Cardiac muscle cell (in vitro differentiated cells and primary cell): Measurements from ENCODE around the gene CERS6. TPM values are rescaled to one million over a fixed set of nuclear protein-coding genes. Genes with fewer than 3 reads are reported as not detected.

Source experiments
- DNase-seq, 2 donors: peaks; one replicate each; pipeline versions ENCODE4 v3.0.0 to v3.0.0-alpha.2; 2010 to 2017; ENCODE audit warnings: low read depth in 1 of 2, low spot score in 1 of 2
- H3K27ac ChIP-seq: fragments of 200-600 bp; sonication (generic); 2 replicates; pipeline ENCODE4 v1.5.1; 2016
- H3K27me3 ChIP-seq: fragments of 200-600 bp; sonication (generic); 2 replicates; pipeline ENCODE4 v1.6.0; 2016; ENCODE audit warnings: control low read depth
- H3K36me3 ChIP-seq: fragments of 200-600 bp; sonication (generic); 2 replicates; pipeline ENCODE4 v1.5.1; 2016; ENCODE audit warnings: control low read depth
- H3K4me1 ChIP-seq: fragments of 200-600 bp; sonication (generic); 2 replicates; pipeline ENCODE4 v1.8.1; 2017; ENCODE audit warnings: low read depth, mild to moderate bottlenecking, mixed run types
- H3K4me3 ChIP-seq: fragments of 200-600 bp; sonication (generic); 2 replicates; pipeline ENCODE4 v1.5.1; 2016; ENCODE audit warnings: mild to moderate bottlenecking
- H3K9me3 ChIP-seq: fragments of 200-600 bp; sonication (generic); 2 replicates; pipeline ENCODE4 v1.5.1; 2017; ENCODE audit warnings: low read depth, mild to moderate bottlenecking, control low read depth
- polyA plus RNA-seq: library from polyadenylated mRNA; unstranded; fragments of >200 nt; fragmentation: Nextera tagmentation; extraction: Ambion mirVana; gene quantifications from 2 replicates; pipeline ENCODE4 v1.2.1, GENCODE V29; 2016
- total RNA-seq: library from RNA; depleted of rRNA; stranded (reverse); fragments of >200 nt; gene quantifications from 2 replicates; pipeline ENCODE4 v1.2.3, GENCODE V29; 2016
- TF ChIP-seq, protein P1 (sequence below): IDR thresholded peaks from 2 replicates; pipeline ENCODE4 v1.5.1; 2012; ENCODE audit warnings: low read depth, mild to moderate bottlenecking, low read length

The CERS6 gene
- total and polyA plus RNA-seq, 2 experiments from 2014 or later = 17.1 to 26.6 TPM

DNA sequence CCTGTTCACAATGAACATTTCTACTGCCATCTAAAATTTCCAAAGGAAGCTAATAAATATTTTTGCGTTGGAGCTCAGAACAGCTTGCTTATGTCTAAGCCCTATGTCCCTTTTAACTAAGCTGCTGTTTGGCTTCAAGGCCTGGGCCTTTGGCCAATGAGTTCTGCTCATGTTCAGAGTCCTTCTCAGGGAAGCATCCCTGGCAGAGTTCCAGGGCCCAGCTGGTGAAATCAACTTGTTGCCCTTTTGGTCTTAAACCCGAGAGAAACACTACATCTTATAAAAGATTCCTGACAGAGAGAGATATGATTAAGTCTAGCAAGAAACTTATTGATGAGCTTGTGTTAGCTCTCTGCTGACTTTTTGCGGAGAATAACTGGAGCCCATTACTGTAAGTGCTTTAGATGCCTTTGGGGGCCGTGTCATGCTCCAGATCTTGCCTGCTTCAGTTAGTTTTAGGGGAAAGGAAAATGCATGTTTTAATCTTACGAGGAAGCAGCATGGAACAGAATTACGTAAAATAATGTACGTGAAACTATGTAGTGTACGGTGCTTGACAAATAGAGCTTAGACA, 243.9 kb downstream of the CERS6 start:
- H3K9me3 ChIP-seq = no peaks in the 10 kb centered on the region
- H3K27me3 ChIP-seq = no peaks in the 10 kb centered on the region
- H3K4me1 ChIP-seq = no peaks in the 10 kb centered on the region
- TF ChIP-seq, protein P1, sequence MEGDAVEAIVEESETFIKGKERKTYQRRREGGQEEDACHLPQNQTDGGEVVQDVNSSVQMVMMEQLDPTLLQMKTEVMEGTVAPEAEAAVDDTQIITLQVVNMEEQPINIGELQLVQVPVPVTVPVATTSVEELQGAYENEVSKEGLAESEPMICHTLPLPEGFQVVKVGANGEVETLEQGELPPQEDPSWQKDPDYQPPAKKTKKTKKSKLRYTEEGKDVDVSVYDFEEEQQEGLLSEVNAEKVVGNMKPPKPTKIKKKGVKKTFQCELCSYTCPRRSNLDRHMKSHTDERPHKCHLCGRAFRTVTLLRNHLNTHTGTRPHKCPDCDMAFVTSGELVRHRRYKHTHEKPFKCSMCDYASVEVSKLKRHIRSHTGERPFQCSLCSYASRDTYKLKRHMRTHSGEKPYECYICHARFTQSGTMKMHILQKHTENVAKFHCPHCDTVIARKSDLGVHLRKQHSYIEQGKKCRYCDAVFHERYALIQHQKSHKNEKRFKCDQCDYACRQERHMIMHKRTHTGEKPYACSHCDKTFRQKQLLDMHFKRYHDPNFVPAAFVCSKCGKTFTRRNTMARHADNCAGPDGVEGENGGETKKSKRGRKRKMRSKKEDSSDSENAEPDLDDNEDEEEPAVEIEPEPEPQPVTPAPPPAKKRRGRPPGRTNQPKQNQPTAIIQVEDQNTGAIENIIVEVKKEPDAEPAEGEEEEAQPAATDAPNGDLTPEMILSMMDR = no peak
- DNase-seq = peak in 1 of 2 donors; percentile 92
- no peak overlapping the region for H3K4me3 ChIP-seq
- H3K36me3 ChIP-seq = no peaks in the 10 kb centered on the region
- H3K27ac ChIP-seq = no peak overlapping the region

DNA sequence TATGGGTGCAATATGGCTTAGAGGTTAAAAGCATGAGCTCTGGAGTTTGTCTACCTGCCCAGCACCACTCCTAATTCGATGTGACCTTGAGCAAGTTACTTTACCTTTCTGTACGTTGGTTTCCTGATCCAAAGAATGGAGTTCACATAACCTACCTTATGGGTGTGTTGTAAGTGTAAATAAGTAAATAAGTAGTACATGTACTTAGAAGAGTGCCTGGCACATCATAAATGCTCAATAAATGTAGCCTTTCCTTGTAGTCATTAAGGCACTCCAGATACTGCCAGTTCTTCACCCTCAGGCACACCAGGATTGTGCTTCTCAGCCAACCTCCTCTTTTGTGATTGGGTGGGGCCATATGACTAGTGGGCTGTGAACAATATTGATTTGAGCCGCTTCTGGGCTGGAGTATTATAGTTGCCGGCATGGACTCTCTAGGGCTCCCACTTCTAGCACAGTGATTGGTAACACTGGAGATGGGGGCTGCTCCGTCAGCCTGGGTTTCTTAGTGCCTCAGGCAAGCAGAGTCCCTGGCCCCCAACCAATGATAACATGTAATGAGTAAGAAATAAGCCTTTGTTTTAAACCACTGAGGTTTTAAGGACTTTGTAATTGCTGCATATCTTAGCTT, 244.7 kb downstream of the CERS6 start:
- H3K36me3 ChIP-seq = no peaks in the 10 kb centered on the region
- no peaks in the 10 kb centered on the region for H3K27me3 ChIP-seq
- DNase-seq = peak in 1 of 2 donors; percentile 51
- no peaks in the 10 kb centered on the region for H3K9me3 ChIP-seq
- H3K4me3 ChIP-seq = no peak overlapping the region
- TF ChIP-seq, protein P1 = no peak
- H3K4me1 ChIP-seq = no peaks in the 10 kb centered on the region
- no peak overlapping the region for H3K27ac ChIP-seq

DNA sequence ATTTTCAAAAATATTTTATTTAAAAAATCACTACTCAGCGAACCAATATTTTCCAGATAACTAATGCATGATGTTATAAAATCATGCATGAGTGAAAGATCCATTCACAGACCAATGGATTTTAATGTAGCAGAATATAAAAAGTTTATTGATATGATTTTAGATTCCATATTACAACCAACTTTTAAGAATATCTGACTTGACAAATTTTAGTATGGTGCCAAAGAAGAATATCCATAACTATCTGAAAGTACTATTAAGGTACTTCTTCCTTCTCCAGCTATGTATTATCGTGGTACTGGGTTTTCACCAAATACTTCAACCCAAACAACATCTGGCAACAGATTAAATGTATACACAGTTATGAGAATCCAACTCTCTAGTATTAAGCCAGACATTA, 246.5 kb downstream of the CERS6 start:
- TF ChIP-seq, protein P1 = no peak
- no peak overlapping the region for H3K4me3 ChIP-seq
- DNase-seq = no peak
- H3K36me3 ChIP-seq = no peaks in the 10 kb centered on the region
- H3K9me3 ChIP-seq = no peaks in the 10 kb centered on the region
- no peaks in the 10 kb centered on the region for H3K27me3 ChIP-seq
- H3K27ac ChIP-seq = no peak overlapping the region
- H3K4me1 ChIP-seq = no peaks in the 10 kb centered on the region

DNA sequence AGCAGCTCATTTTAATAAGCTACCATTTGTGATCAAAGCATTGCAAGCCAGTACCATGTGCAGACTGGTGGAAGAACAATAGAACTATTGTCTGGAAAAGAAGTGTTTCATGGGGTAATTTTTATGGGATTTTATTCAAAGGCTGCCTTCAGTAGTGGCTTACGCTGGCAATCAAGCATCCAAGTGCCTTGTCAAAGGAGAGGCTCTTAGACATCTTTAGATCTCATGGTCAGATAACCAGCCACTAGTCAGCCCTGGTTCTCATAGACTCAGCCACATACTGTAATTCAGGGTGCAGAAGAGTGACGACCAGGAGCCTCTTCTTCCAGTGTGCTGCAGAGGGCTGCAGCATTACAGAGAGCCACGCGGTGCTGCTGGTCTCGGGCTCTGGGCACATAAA, 247.9 kb downstream of the CERS6 start:
- TF ChIP-seq, protein P1 = no peak
- Histone ChIP-seq H3K4me1 (no peaks in the 10 kb centered on the region), H3K27ac (no peak overlapping the region), H3K27me3 (no peaks in the 10 kb centered on the region), H3K36me3 (no peaks in the 10 kb centered on the region), H3K4me3 (no peak overlapping the region), H3K9me3 (no peaks in the 10 kb centered on the region)
- no peak for DNase-seq

DNA sequence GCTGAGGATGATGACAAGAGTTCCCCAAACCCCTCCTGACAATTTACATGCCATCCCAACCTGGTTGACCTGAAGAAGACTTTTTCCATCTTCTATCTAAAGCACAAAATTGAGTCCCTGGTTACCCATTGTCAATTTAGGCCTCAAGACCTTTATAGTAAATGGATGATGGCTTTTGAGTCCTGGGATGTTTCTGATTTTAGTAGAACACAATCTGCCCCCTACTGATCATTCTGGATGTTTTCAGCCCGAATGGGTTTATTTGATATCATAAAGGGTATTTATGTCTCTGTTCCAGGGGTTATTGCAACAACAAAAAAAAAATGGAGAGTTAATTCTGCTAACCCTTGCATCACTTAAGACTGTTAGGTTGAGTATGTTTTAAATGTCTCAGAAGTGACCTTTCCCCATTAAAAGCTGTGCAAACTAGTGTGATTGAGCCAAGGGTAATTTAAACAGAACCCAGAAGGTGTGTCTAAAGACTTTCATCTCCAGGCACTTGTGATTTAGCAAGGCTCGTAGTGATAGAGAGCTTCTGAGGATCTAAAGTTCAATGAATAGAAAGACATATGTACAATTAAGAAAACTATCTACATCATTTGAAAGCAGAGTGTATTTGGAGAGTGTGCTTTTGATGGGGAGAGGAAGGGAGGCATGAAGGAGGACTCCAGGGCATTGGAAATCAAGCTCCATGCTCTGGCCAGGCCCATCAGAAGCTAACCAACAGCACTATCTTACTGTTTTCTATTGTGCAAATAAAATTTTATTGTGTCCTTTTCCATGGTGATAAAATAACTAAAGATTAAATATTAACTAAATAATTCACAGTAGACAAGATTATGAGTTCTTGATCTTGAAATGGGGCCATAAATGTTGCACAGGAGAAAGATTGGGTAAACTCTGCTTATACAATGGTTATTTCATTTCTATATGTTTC, 249.7 kb downstream of the CERS6 start:
- H3K36me3 ChIP-seq = no peaks in the 10 kb centered on the region
- no peaks in the 10 kb centered on the region for H3K27me3 ChIP-seq
- H3K4me1 ChIP-seq = no peaks in the 10 kb centered on the region
- no peaks in the 10 kb centered on the region for H3K9me3 ChIP-seq
- TF ChIP-seq, protein P1 = peak; percentile 53
- DNase-seq = peak; percentile 32 to 69
- H3K4me3 ChIP-seq = no peak overlapping the region
- H3K27ac ChIP-seq = no peak overlapping the region
